GM21381 (cell line): Measurements from ENCODE around the gene EFCAB14.
"Not testable (repeated sequence)": the region's sequence is repeated elsewhere in the genome, so short reads cannot be mapped to it uniquely, and the experiment has no call there.

ENCODE experiments used
- ATAC-seq: cut with Tn5 transposase; IDR thresholded peaks from one replicate; pipeline ENCODE4 v1.9.1; 2021; ENCODE audit warnings: mild to moderate bottlenecking, moderate library complexity; ENCODE audit not compliant: unreplicated experiment

EFCAB14 gene

DNA sequence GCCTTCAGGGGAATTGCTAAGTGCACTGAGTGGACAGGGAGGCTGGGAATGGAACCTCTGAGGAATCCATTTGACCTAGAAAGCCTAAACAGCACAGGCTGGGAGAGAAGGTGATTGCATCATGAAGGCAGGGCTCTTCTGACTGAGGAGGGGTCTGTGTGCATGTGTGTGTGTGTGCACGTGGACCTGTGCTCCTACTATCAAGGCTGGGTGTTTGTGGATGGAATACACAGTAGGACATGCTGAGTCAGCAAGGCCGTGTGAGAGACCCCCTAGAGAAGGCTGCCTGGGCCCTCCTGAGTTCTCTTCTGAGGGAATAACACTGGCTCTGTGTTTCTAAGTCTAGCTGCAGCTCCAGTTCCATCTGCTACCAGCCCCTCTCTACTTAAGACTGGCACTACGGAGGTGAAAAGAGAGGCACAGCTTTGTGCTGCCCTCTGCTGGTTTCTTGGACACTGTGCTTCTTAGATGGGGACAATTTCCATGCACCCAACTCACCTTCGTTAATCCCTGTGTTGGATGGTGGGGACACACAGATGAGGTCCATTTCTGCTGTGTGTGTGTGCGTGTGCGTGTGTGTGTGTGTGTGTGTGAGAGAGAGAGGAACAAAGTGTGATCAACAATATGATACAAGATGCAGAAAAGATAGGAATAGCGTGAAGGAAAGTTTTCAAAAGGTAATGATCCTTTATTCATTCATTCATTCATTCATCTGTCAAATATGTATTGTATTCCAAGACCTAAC is 6.2 kb upstream of the EFCAB14 start:
- ATAC-seq, result peak; percentile 94

DNA sequence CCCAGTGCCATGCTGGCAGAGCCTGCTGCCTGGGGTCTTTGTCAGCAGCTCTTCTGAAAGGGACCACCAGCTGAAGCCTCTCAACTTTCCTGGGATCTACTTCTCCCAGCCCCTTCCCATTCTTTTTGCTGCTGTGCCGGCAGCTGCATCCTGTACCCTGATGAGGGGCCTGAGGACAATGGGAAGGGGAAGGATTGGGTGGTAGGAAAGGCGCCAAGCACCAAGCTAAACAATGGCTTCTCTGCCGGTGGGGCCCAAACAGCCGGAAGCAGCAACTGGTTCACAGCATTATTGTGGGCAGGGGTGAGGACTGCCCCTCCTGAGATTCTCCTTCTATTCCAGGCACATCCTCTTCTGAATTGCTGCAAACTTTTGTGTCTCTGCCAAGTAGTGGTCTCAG is 5.0 kb upstream of the EFCAB14 start:
- no peak for ATAC-seq

DNA sequence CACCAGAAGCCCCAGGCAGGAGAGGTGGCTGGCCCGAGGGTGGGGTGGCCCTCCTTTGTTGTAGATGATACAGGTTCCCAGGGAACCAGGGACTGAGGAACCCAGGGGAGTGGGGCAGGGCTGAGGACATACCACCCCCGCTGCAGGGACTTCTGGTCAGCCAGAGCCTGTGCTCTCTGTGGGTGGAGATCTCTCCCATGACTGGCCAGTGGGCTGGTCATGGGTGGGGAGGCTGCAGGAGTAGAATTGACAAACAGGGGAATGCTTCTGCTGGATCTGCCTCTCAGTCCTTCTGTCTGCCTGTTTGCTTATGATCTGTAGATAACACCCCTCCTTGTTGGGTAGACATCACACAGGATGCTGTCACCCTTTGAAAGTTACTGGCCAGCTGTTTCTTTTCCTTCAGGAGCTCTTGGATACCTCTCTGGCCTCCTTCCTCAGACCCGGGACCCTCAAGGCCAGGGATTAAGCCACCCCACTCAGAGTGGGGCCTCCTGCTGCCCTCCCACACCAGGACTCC is 2.8 kb upstream of the EFCAB14 start:
- ATAC-seq, result no peak

DNA sequence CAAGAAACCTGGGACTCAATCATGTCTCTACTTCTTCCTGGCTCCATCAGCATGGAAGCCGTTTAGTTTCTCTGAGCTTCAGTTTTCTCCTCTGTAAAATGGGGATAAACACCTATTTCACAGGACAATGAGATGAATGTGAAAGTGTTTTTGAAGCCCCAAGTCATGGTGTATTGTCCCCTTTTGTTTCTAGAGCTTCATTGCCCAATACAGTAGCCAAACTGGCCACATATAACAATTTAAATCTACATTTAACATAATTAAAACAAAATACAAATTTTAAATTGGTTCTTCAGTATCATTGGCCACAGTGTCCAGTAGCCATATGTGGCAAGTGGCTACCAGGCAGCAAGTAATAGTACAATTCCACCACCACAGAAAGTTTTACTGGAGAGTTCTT is 2.3 kb upstream of the EFCAB14 start:
- ATAC-seq, result no peak

DNA sequence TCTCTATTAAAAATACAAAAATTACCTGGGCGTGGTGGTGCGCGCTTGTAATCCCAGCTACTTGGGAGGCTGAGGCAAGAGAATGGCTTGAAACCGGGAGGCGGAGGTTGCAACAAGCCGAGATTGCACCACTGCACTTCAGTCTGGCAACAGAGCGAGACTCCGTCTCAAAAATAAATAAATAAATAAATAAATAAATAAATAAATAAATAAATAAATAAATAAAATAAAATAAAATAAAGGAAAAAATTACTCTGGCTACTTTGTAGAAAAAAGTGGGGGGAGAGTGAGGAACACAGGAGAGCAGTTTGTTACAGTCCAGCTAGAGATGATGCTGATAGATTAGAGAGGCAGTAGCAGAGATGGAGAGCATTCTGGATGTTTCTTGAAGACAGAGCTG is 1.4 kb upstream of the EFCAB14 start:
- not testable (repeated sequence) for ATAC-seq

DNA sequence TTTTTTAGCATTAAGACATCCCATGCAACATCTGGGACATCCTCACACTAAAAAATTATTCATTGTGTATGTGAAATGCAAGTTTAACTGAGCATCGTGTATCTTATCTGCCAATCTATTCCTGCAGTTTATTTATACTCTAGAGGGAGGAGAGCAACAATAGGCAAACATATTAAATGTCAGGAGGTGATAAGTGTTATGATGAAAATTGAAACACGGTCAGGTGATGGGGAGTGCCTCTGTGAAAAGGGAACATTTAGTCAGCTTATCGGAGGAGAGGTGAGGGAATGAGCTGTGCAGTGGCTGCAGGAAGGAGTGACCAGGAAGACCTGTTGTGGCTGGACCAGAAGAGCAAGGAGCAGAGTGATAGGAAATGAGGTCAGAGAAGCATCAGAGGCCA is 775 bp upstream of the EFCAB14 start:
- no peak for ATAC-seq

DNA sequence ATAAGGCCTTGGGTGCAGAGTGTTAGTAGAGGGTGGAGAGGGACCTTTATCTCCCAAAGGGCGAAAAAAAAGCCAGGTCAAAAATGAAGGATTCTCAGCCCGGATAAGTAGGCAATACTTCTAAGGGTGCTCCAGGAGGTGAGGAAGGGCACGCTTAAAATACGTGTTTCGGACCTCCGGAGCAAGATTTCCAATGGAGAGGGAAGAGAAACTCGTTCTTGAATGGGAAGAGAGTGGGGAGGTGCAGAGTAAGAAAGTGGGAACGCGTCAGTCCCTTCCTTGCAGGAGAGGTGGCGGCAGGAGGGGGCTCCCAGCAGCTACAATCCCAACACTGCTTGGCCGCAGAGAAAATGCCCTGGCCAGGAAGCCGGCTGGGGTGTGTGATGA is 581 bp downstream of the EFCAB14 start:
- no peak for ATAC-seq

DNA sequence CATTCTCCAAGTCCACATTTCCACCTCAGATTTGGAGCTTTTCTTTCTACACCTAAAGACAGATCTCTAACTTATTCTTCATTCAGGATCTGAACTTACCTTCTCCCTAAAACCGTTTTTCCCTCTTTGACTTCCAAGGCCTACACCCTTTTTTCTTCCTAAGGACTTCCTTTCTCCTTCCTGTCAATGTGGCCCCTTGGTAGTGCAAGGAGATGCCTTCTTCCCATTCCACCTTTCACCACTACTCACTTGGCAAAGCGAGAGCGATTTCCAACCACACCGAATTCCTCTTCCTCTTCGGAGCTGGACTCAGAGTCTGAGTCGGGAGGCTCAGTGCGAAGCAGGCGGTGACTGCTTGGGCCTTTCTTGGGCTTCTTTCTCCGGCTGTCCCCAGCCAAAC is 1.3 kb downstream of the EFCAB14 start:
- no peak for ATAC-seq

DNA sequence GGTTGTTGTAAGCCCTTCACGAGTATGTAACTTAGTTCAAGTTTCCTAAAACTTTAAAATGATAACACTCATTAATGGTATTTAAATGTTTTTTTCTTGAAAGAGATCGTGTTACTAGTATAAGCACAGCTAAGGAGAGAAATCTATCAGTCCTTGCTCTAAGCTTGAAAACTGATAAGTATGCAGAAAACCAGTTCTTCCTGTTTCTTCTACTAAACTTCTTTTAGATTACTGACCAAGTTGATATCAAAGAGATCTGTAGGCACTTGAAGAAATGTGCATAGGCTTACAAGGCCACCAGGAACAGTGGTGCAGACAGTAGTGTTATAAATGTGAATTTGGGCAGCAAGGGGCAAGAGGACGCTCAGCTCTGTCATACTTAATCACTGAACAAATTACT is 3.9 kb downstream of the EFCAB14 start:
- ATAC-seq, result no peak

DNA sequence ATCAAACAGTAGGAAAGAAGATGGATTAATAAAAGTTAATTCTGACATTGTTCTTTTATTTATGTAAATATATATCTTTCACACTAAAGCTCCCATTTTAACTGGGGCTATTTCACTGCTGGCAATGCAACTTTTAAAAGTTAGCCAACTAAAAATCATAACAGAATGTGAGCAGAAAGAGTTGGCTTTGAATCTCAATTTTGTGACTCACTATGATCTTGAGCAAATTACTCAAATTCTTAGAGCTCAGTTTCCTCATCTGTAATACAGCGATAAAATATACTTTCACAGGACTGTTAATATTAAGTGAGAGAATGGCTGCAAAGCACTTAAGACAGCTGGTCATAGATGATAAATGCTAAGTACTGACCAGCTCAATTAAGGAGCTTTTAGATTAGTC is 10.8 kb downstream of the EFCAB14 start:
- ATAC-seq, result no peak

DNA sequence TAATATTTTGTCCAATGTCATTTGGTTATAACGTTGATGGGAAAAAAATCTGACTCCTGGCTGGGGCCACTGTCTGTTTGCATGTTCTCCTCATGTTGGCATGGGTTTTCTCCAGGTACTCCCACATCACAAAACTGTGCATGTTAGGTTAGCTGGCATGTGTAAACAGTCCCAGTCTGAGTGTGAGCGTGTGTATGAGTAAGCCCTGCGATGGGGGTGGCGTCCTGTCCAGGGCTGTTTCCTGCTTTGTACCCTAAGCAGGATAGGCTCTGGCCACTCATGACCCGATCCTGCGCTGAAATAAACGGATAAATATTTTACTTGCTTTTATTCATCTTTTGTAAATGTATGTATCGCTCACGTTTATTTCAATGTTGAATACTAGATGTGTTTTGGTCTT is 13.5 kb downstream of the EFCAB14 start:
- no peak for ATAC-seq

DNA sequence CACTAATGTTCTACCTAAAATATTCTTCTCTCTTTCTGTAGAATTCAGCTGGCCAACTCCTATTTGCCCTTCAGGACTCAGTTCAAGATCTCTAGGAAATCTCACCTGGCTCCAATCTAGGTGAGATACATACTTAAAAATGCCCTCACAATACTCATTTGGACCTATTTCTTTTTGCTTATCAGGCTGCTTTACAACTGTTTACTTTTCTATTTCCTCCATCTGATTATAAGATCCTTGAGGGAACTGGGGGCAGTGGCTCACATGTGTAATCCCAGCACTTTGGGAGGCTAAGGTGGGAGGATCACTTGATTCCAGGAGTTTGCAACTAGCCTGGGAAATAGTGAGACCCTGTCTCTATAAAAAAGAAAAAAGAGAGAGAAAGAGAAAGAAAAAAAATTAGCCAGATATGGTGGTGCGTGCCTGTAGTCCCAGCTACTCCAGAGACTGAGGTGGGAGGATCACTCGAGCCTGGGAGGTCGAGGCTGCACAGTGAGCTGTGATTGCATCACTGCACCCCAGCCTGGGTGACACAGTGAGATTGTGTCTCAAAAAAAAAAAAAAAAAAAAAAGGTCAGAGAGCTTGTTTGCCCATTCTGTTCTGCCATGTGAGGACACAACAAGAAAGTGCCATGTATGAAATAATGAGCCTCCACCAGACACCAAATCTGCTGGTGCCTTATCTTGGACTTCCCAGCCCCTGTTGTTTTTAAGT is 14.8 kb downstream of the EFCAB14 start:
- no peak for ATAC-seq

DNA sequence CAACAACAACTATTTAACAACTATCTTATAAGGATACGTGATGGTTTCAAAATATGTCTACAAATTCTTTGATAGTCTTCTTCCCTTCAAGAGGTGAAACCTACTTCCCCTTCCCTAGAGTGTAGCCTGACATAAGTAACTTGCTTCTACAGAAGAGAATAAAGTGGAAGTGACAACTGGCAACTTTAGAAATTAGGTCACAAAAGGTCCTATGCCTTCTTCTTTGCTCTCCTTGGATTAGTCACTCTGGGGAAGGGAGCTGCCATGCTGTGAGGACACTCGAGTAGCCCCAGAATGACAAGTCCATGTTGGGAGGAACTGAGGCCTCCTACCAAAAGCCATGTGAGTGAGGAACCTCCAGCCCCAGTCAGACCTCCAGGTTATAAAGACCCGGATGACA is 19.2 kb downstream of the EFCAB14 start:
- ATAC-seq, result no peak

DNA sequence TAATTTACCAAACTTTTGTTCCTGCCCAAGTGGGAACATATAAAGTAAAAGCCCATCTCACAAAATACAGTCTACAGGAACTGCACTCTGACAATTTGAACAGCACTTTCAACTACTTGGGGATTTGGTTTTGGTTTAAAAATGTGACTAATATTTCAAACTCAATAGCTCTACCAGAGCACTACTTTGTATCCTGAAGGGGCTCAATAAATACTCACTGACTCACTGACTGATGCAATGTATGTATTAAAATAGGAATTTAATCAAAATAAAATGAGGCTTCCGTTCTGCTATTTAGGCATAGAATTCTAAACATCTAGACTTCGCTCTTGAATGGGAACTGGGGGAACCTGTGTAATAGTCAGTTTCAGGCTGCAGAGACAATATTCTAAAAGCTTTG is 21.9 kb downstream of the EFCAB14 start:
- no peak for ATAC-seq

DNA sequence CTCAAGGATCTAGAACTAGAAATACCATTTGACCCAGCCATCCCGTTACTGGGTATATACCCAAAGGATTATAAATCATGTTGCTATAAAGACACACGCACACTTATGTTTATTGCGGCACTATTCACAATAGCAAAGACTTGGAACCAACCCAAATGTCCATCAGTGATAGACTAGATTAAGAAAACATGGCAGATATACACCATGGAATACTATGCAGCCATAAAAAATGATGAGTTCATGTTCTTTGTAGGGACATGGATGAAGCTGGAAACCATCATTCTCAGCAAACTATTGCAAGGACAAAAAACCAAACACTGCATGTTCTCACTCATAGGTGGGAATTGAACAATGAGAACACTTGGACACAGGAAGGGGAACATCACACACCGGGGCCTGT is 24.2 kb downstream of the EFCAB14 start:
- ATAC-seq, result not testable (repeated sequence)

DNA sequence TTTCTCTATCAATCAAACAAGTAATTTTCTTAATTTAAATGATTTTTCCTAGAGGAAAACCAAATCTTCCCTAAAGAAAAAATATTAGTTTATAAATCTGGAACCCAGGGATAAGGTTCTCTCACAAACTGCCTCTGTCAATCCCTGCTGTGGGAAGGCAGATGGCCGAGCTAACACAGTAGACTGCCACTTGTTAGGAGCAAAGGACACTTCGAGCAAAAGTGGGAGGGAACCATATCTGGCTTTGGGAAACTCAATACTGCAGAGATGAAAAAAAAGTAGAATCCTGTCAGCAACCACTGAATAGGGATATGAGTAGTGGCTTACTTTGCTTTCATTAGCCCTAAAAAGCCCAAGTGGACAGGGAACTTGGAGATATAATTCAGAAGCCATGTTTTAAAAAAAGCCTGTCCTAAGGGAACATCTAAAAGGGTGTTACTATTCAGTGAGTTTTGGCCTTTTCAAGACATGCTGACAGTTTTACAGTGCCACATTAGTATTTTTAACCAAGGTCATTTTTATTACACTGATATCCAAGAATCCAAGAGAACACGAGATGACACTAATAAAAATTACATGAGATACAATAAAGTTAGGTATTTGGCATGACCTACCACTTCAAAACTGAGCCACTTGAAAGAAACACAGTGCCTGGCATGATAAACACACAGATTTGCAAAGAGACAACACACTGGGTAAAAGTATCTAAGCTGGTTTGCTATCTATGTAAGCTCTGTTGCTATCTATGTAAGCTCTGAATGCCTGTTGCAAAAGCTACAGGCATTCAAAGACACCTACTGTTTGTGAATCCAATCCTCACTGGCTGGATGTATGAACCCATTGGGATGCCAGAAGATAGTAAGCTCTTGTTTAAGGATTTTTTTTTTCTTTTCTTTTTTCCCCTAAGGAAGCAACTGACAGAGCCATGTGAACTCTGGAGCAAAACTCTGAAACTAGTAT is 25.8 kb downstream of the EFCAB14 start:
- ATAC-seq, result no peak

DNA sequence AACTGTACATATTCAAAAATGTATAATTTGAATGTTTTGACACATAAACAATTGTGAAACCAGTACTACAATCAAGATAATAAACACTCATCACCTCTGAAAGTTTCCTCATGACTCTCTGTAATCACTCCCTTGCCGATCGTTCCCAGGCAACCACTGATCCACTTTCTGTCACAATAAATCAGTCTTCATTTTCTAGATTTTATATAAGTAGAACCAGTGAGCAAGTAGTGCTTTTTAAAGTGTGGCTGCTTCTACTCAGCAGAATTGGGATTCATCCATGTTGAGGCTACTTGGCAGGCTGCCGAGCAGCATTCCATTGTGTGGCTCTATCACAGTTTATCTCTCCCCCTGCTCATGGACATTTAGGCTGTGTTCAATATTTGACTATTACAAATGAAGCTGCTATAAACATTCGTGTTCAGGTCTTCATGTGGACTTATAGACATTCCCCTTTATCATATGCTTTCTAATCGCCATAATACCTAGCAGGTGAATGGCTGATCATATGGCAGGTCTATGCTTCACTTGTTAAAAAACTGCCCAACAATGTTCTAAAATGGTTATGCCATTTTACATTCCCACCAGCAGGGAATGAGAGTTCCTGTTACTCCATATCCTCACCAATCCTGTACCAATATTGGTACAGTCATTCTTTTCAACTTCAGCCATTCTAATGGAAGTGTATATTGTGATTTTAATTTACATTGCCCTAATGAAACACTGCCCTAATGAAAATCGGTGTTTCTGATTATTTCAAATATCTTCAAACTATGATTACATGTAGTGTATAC is 26.7 kb downstream of the EFCAB14 start:
- no peak for ATAC-seq

DNA sequence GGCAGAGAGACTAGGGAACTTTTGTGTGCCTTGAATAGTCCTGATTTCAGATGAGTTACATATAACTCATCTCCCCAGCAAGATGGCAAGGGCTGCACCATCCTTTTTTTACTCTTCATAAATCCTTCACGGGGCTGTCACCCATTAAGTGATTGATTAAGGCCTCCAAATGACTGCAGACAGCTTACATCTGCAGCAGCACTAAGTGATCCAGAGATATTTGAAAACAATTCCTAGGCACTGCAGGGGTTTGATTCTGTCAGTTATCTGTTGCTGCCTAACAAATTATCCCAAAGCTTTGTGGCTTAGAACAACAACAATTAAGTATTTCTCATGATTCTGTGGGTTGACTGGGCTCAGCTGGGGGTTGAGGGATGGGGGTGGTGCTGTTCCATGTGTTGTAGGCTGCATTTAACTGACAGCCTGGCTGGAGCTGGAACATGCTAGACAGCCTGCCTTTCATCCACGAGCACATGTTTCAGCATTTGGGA is 27.9 kb downstream of the EFCAB14 start:
- ATAC-seq, result no peak

DNA sequence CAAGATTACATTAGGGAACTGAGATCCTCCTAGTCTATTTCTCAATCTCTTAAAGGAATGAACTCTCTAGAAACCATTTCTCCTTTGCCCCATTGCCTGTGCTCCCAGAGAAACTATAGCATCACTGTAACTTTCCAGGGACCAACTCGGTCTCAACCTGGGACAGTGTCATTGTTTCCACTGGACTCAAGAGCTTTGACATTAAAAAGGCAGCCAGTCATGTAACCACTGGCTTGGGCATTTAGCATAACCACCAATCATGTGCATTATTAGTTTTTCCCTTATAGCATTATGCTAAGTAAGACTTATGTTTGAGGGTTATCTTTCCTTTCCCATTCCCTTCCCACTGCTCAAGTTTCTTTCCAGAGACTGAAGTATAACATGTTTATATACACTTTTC is 29.0 kb downstream of the EFCAB14 start:
- ATAC-seq, result no peak

DNA sequence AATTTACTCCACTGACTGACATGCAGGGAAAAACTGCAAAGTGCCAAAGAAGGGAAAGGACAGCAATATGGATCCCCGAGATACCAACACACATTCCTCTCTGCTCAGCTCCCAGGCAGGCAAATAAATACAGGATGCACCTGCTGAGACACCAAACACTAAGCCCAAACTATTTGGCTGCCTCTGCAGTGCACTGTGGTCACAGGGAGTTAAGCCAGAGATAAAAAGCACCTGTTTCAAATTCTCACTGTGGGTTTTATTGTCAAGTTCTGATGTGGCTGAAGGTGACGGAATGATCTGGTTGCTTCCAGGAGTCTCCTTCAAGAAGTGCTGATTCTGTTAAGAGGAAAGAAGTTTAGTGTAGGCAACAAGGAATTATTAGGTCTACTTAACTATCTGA is 29.6 kb downstream of the EFCAB14 start:
- ATAC-seq, result no peak
